ENCODE results near the gene KAT6B.

KAT6B gene

DNA sequence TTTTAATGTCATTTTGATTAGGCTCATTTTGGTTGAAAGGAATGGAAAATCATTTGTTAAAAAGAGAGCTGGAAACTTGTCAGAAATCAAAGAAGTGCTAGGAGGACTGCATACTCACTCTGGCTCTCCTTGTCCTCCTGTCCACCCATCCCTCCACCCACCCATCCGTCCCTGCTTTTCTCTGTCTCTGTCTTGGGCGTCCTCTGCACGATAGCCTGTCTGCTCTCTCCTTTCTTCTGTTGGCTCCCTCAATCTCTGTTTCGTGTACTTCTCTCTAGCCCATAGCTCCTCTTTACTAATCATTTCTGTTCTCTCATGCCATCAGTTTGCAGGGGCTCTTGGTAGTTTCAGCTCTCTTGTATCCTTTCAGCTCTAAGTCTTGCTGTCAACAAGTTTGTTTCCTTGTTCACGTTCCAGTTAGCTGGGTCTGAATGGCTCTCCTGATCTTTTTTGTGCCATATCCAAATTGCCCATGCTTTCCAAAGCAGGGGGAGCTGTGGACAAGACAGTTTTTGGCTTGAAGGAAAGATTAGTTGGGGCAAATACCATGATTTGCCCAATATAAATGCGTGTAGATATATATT lies 75.6 kb downstream of the KAT6B start:
- TF ChIP-seq, protein P1, sequence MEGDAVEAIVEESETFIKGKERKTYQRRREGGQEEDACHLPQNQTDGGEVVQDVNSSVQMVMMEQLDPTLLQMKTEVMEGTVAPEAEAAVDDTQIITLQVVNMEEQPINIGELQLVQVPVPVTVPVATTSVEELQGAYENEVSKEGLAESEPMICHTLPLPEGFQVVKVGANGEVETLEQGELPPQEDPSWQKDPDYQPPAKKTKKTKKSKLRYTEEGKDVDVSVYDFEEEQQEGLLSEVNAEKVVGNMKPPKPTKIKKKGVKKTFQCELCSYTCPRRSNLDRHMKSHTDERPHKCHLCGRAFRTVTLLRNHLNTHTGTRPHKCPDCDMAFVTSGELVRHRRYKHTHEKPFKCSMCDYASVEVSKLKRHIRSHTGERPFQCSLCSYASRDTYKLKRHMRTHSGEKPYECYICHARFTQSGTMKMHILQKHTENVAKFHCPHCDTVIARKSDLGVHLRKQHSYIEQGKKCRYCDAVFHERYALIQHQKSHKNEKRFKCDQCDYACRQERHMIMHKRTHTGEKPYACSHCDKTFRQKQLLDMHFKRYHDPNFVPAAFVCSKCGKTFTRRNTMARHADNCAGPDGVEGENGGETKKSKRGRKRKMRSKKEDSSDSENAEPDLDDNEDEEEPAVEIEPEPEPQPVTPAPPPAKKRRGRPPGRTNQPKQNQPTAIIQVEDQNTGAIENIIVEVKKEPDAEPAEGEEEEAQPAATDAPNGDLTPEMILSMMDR (IDR thresholded peaks at IDR 0.05): no peak
- no peak for TF ChIP-seq ZFX (IDR thresholded peaks at IDR 0.05; ENCODE audit: borderline replicate concordance)
- no peak overlapping the region for H3K27ac ChIP-seq

DNA sequence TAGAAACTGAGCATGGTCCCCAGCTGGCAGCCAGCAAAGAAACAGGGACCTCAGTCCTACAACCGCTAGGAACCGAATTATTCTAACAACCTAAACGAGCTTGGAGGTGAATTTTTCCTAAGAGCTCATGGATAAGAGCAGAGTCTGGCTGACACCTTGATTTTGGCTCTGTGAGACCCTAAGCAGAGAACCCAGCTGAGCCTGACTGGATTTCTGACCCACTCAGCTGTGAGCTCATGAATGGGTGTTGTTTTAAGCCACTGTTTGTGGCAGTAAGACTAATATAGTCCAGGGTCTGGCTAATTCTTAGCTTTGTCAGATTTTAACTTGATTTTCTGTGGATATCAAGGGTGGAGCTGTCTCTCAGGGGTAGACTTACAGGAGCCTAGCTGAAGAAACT lies 77.1 kb downstream of the KAT6B start:
- TF ChIP-seq, protein P1 (IDR thresholded peaks at IDR 0.05): no peak
- H3K27ac ChIP-seq: no peak overlapping the region

DNA sequence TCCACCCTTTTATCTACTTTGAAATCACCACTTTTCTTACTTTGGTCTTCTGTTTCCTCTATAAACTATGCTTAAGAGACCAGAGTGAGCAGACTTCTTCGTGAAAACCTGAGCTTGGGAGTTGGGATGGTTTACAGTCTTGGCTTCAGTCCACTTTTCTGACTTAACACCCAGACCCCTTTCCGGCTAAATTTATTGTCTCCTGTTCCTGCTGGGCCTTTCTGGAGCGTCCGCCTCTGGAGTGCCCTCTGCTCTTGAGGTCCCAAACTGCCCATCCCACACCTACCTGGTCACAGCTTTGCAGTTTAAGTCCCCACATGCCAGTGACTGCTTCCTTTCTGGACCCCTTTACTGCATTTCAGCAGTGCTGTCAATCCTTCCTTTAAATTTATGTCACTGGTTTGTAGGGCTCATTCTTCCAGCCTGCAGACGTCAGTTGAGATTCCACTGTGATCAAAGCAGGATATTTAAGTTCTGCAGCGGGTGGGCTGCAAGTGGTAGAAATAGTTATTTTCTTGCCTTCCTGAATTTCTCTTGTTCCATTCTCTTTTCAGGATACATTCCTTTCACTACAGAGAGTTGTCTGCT lies 80.3 kb downstream of the KAT6B start:
- TF ChIP-seq ZFX (IDR thresholded peaks at IDR 0.05; ENCODE audit: borderline replicate concordance): no peak
- TF ChIP-seq, protein P1 (IDR thresholded peaks at IDR 0.05): no peak
- no peak overlapping the region for H3K27ac ChIP-seq

DNA sequence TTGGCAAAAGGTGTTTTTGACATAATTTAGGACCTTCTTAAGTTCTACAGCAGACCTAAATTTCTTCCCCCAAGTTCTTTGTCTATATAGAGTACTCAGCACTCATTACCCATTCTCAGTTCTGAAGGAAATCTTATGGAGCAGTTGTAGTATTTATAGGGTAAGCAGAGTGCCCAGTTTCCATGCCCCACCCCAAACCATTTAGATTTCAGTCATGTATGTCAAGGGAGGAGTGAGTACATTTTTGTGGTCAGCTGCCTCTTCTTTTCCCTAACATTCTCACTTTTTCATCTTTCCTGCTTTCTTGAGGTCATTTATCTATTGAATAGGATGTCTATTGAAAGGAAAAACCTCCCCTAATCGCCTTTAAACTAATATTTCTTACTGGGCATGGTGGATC lies 83.3 kb downstream of the KAT6B start:
- no peak overlapping the region for H3K27ac ChIP-seq
- no peak for TF ChIP-seq ZFX (IDR thresholded peaks at IDR 0.05; ENCODE audit: borderline replicate concordance)
- TF ChIP-seq, protein P1 (IDR thresholded peaks at IDR 0.05): no peak

DNA sequence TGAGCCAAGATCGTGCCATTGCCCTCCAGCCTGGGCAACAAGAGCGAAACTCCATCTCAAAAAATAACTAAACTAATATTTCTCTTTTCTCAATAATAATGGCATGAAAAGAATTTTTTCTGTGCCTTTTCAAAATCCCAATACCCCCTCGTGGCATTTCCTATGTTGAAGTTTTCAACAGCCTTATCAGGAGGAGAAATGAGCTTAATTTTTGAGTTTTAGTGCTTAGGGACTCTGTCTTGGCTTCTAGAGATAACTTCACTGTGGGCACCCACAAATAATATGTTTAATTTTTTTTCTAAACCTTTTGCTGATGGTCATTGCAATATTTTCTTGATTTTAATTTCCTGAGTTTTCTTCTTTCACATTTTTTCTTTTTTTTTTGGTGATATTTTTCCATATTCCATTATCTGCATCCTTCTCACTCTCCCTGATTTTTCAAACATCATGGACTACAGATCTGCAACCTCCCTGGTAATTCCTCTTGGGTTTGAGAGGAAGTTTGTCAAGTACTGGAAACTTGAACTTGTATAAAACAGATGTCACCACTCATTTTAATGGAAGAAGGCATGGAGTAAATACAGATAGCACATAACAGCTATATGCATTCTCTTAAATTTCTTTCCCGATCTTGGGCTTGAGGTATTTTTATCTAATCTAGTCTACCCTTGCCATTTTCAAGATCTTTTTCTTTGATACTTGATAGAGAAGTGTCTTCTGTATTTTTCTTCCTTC lies 84.0 kb downstream of the KAT6B start:
- no peak overlapping the region for H3K27ac ChIP-seq
- no peak for TF ChIP-seq ZFX (IDR thresholded peaks at IDR 0.05; ENCODE audit: borderline replicate concordance)

DNA sequence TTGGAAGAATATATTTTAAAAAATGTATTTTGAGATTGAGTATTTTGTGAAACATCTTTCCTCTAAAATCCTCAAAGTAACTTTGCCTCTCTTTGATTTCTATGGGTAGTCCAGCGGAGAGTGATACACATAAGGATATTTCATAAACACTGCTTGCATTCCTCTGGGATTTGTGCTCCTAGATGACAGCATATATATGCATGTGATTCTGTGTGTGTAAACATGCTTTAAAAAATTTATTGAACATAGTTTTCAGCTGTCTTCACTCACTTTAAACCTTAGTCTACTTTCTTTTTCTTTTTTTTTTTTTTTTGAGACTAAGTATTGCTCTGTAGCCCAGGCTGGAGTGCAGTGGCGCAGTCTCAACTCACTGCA lies 84.6 kb downstream of the KAT6B start:
- TF ChIP-seq, protein P1 (IDR thresholded peaks at IDR 0.05): no peak
- no peak for TF ChIP-seq ZFX (IDR thresholded peaks at IDR 0.05; ENCODE audit: borderline replicate concordance)

DNA sequence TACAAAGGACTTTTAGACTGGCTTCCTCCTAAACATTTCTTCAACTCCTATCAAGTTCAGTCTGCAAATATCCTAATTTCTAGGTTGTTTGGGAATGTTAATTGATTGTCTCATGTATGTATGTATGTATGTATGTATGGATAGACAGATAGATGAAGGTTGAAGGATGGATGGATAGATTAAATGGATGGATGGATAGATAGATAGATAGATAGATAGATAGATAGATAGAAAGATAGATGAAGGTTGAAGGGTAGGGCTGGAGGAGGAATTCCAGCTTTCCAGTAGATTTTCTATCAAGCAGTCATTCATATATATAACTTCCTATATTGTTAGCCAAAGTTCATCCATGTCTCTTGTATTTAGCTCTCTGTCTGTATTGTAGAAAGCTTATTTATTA lies 85.8 kb downstream of the KAT6B start:
- no peak overlapping the region for H3K27ac ChIP-seq
- TF ChIP-seq, protein P1 (IDR thresholded peaks at IDR 0.05): no peak
- no peak for TF ChIP-seq ZFX (IDR thresholded peaks at IDR 0.05; ENCODE audit: borderline replicate concordance)

More for the DNA sequence above, 84.6 kb downstream of the KAT6B start:
- H3K27ac ChIP-seq: no peak overlapping the region

Measured in 22Rv1 (cell line).